ENCODE results near the gene SMARCA2. TPM values are rescaled to one million over a fixed set of nuclear protein-coding genes. Genes with fewer than 3 reads are reported as not detected.

SMARCA2 gene
- total RNA-seq (2014; rRNA removed; shearing (Covaris generic); ENCODE audit: low replicate concordance) = 15.2 and 75.5 TPM in 2 replicates

- Histone ChIP-seq H3K9me3 (no peaks in the 10 kb centered on the region), H3K27me3 (no peaks in the 10 kb centered on the region), H3K36me3 (no peaks in the 10 kb centered on the region), H3K4me3 (peak within 1 kb of the TSS; percentile 87)
- peak; percentile 96 for DNase-seq
These were observed at the start of gene SMARCA2 for GRCh38 chr9:2014696-2015580. SMARCA2 (plus strand) TSS chr9:2015347; CDS start chr9:2029023, 13,676 bp downstream.

GRCh38 chr9:1966725-1967366 is 48.3 kb upstream of the SMARCA2 start:
- no peak for DNase-seq
- H3K4me3 ChIP-seq = no peak overlapping the region
- no peaks in the 10 kb centered on the region for H3K9me3 ChIP-seq
- H3K27me3 ChIP-seq = no peaks in the 10 kb centered on the region
- H3K36me3 ChIP-seq = no peaks in the 10 kb centered on the region

- Histone ChIP-seq H3K9me3 (no peaks in the 10 kb centered on the region), H3K36me3 (no peaks in the 10 kb centered on the region), H3K4me3 (no peak overlapping the region), H3K27me3 (no peaks in the 10 kb centered on the region)
- no peak for DNase-seq
These were observed 46.0 kb upstream of the SMARCA2 start for GRCh38 chr9:1969160-1969559.

- DNase-seq = no peak
- Histone ChIP-seq H3K4me3 (no peak overlapping the region), H3K36me3 (no peaks in the 10 kb centered on the region), H3K9me3 (no peaks in the 10 kb centered on the region), H3K27me3 (no peaks in the 10 kb centered on the region)
These were observed 45.2 kb upstream of the SMARCA2 start for GRCh38 chr9:1969898-1970297.

- no peak for DNase-seq
- no peaks in the 10 kb centered on the region for H3K27me3 ChIP-seq
- H3K9me3 ChIP-seq = no peaks in the 10 kb centered on the region
- no peak overlapping the region for H3K4me3 ChIP-seq
- H3K36me3 ChIP-seq = no peaks in the 10 kb centered on the region
These were observed 42.5 kb upstream of the SMARCA2 start for GRCh38 chr9:1972672-1973071.

- Histone ChIP-seq H3K36me3 (no peaks in the 10 kb centered on the region), H3K4me3 (no peak overlapping the region), H3K9me3 (no peaks in the 10 kb centered on the region), H3K27me3 (no peaks in the 10 kb centered on the region)
- no peak for DNase-seq
These were observed 38.1 kb upstream of the SMARCA2 start for GRCh38 chr9:1977026-1977425.

GRCh38 chr9:1978941-1979340 is 36.2 kb upstream of the SMARCA2 start:
- Histone ChIP-seq H3K9me3 (no peaks in the 10 kb centered on the region), H3K4me3 (no peak overlapping the region), H3K27me3 (no peaks in the 10 kb centered on the region), H3K36me3 (no peaks in the 10 kb centered on the region)
- peak; percentile 91 for DNase-seq

GRCh38 chr9:1979741-1980367 is 35.3 kb upstream of the SMARCA2 start:
- peak overlapping the region; percentile 14; the same call in 1 of the 2 replicates for H3K4me3 ChIP-seq
- H3K27me3 ChIP-seq = no peaks in the 10 kb centered on the region
- H3K9me3 ChIP-seq = no peaks in the 10 kb centered on the region
- H3K36me3 ChIP-seq = no peaks in the 10 kb centered on the region
- peak; percentile 68 for DNase-seq

- H3K4me3 ChIP-seq = peak overlapping the region; percentile 14; the same call in 1 of the 2 replicates
- H3K9me3 ChIP-seq = no peaks in the 10 kb centered on the region
- DNase-seq = no peak
- no peaks in the 10 kb centered on the region for H3K27me3 ChIP-seq
- H3K36me3 ChIP-seq = no peaks in the 10 kb centered on the region
These were observed 34.8 kb upstream of the SMARCA2 start for GRCh38 chr9:1980387-1980786.

- DNase-seq = no peak
- no peaks in the 10 kb centered on the region for H3K27me3 ChIP-seq
These were observed 33.1 kb upstream of the SMARCA2 start for GRCh38 chr9:1982074-1982473.

GRCh38 chr9:1986341-1986740 is 28.8 kb upstream of the SMARCA2 start:
- H3K36me3 ChIP-seq = no peaks in the 10 kb centered on the region
- H3K27me3 ChIP-seq = no peaks in the 10 kb centered on the region
- H3K9me3 ChIP-seq = no peaks in the 10 kb centered on the region
- DNase-seq = no peak
- no peak overlapping the region for H3K4me3 ChIP-seq

More at GRCh38 chr9:1982074-1982473, 33.1 kb upstream of the SMARCA2 start:
- H3K36me3 ChIP-seq = no peaks in the 10 kb centered on the region
- no peak overlapping the region for H3K4me3 ChIP-seq
- no peaks in the 10 kb centered on the region for H3K9me3 ChIP-seq

GRCh38 chr9:1989500-1989899 is 25.6 kb upstream of the SMARCA2 start:
- no peak for DNase-seq
- Histone ChIP-seq H3K9me3 (no peaks in the 10 kb centered on the region), H3K36me3 (no peaks in the 10 kb centered on the region), H3K27me3 (no peaks in the 10 kb centered on the region), H3K4me3 (no peak overlapping the region)

- no peak for DNase-seq
- Histone ChIP-seq H3K4me3 (no peak overlapping the region), H3K9me3 (no peaks in the 10 kb centered on the region), H3K27me3 (no peaks in the 10 kb centered on the region), H3K36me3 (no peaks in the 10 kb centered on the region)
These were observed 21.0 kb upstream of the SMARCA2 start for GRCh38 chr9:1994180-1994579.

GRCh38 chr9:1995084-1995483 is 20.1 kb upstream of the SMARCA2 start:
- Histone ChIP-seq H3K9me3 (no peaks in the 10 kb centered on the region), H3K27me3 (no peaks in the 10 kb centered on the region), H3K36me3 (no peaks in the 10 kb centered on the region), H3K4me3 (no peak overlapping the region)
- DNase-seq = no peak

- Histone ChIP-seq H3K36me3 (no peaks in the 10 kb centered on the region), H3K9me3 (no peaks in the 10 kb centered on the region), H3K4me3 (no peak overlapping the region), H3K27me3 (no peaks in the 10 kb centered on the region)
- no peak for DNase-seq
These were observed 19.0 kb upstream of the SMARCA2 start for GRCh38 chr9:1996156-1996555.

GRCh38 chr9:1997646-1998045 is 17.5 kb upstream of the SMARCA2 start:
- no peak for DNase-seq
- no peak overlapping the region for H3K4me3 ChIP-seq
- no peaks in the 10 kb centered on the region for H3K9me3 ChIP-seq
- no peaks in the 10 kb centered on the region for H3K36me3 ChIP-seq
- no peaks in the 10 kb centered on the region for H3K27me3 ChIP-seq

GRCh38 chr9:1998111-1998510 is 17.0 kb upstream of the SMARCA2 start:
- Histone ChIP-seq H3K36me3 (no peaks in the 10 kb centered on the region), H3K4me3 (no peak overlapping the region), H3K27me3 (no peaks in the 10 kb centered on the region), H3K9me3 (no peaks in the 10 kb centered on the region)
- no peak for DNase-seq
